AG08396 (cell line): ENCODE data around the gene HOXA6.

ENCODE experiments used
- DNase-seq: peaks from one replicate; pipeline ENCODE4 v3.0.0; 2012; ENCODE audit warnings: low spot score, mixed read lengths

The HOXA6 gene

DNA sequence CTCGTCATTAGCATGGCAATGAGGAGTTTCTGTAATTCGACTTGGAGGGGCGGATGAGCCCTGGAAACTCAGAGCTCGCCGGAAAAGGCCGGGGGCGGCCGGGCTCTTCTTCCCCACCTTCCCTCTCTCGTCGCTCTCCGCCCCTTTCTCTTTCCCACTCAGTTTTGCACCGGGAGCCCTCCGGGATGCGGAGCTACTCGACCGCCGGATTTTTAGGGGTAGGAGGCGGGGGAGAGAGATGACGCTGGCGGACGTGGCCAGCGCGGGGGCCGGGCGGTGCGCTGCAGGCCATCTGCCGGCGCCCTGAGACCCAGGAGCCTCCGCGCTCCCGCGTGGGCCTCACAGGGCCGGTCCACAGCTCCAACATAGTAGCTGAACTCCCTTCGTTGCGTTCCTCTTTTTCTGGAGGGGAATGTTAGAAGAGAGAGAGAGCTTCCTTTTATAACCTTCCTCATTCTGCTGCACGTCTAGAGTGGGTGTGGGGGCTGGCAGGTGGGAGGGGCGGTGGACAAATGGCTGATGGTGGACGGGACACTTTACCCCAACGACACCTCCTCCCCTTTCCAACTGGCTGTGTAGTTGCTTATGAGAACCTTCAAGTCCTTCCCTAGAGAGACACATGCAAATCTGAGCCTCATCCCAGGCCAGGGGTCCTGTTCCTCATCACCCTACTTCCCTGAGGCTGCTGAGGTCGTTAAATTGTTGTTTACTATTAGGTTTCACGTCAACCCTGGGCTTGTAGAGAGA lies 50.6 kb downstream of the HOXA6 start:
- peak; percentile 72 for DNase-seq

DNA sequence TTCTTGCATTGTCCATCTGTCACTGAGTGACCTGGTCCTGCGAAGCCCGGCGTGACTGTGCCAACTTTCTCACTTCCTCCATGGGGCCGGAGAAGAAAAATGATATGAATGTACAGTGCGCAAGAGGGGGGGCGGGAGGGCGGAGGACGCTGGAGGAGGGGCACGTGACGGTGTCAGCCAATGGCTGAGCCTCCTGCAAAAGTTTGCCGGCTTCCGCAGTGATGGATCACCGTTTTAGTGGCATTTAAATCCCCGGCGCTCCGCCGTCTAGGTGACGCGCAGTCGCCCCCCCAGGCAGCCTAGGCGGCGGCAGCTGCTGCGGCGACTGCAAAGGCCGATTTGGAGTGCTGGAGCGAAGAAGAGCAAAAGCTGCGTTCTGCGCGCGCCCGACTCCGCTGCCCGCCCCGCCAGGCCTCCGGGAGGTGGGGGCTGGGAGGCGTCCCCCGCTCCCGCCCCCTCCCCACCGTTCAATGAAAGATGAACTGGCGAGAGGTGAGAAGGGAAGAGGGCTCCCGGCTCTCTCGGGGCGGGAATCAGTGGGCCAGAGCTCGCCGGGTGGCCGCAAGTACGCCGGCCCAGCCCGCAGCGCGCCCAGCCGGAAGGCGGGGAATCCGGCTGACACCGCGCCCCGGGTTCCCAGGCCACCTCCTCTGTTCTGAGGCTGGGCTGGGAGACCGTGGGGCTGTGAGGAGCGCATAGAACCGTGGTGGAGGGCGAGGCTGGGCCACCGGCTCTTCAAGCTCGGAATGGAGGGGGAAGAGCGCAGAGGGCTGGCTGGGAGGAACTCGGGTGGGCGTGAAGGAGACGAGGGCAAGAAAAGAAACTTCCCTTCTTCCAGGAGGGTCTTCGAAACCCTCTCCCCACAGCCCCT lies 51.4 kb downstream of the HOXA6 start, which contains the start of gene HOXA1:
Gene HOXA1 (minus strand): TSS at position 104 of the 871 bp plus-strand sequence. CDS start 88 bp downstream, at position 16.
- DNase-seq = peak; percentile 98
